ENCODE results near the gene KCNC4. TPM values are rescaled to one million over a fixed set of nuclear protein-coding genes. Genes with fewer than 3 reads are reported as not detected.

Gene KCNC4
- total RNA-seq, 1 donor, result 2.8 TPM

DNA sequence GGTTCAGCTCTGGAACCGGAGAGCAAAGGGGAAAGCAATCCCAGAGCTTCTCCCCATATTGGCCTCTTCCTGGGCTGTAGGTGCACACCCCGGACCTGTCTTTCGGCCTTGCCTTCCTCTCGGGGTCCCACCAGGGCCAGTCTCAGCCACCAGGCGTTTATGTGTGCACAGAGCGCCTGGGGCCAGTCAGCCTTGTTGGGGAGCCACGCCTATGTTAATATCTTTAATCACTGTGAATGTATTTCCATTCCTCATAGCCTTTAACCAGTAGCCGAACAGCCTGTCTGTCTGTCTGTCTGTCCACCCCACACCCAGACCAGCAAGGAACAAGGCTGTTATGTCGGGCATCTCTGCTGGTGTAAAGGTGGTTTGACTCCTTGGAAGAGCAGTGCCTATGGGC is 18.8 kb downstream of the KCNC4 start:
- peaks cover 6% of the 10 kb centered on the region for H3K4me1 ChIP-seq (ENCODE audit: insufficient read depth, low read length)

DNA sequence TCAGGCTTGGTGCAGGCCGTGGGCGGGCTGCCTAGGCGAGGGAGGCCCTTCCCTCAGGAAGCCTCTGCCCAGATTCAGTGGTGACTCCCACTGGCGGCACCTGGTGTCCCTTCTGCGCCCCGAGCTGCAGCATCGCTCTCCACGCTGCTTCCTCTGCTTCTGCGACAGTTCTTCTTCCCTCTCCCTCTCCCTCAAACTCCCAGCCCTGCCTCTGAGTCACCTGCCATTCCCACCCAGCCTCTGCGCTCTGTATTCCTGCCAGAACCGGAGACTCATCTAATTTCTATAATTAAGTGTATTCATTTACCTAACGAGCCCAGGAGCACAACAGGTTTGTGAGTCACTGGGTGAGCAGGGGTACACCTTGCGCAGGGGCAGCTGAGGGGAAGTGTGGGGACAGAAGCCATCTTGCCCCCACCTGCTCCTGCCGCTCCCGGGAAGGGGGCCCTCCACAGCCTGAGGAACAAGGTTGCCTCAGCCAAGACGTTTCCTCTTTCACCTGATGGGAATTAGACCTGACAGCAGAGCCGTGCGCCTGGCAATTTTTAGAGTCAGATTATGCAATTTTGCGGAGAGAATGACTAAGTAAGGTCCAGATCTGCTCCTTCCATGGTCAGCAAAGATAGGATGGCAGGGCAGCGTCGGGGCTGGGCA is 19.4 kb downstream of the KCNC4 start:
- Histone ChIP-seq H3K4me3 (ENCODE audit: low read length) (no peak overlapping the region), H3K4me1 (ENCODE audit: insufficient read depth, low read length) (peaks cover 6% of the 10 kb centered on the region), H3K9me3 (ENCODE audit: low read depth, low read length) (no peaks in the 10 kb centered on the region), H3K27me3 (ENCODE audit: insufficient read depth, low read length) (no peaks in the 10 kb centered on the region)

More for the DNA sequence above, 18.8 kb downstream of the KCNC4 start:
- no peaks in the 10 kb centered on the region for H3K27me3 ChIP-seq (ENCODE audit: insufficient read depth, low read length)
- H3K4me3 ChIP-seq (ENCODE audit: low read length), result no peak overlapping the region
- no peaks in the 10 kb centered on the region for H3K9me3 ChIP-seq (ENCODE audit: low read depth, low read length)

DNA sequence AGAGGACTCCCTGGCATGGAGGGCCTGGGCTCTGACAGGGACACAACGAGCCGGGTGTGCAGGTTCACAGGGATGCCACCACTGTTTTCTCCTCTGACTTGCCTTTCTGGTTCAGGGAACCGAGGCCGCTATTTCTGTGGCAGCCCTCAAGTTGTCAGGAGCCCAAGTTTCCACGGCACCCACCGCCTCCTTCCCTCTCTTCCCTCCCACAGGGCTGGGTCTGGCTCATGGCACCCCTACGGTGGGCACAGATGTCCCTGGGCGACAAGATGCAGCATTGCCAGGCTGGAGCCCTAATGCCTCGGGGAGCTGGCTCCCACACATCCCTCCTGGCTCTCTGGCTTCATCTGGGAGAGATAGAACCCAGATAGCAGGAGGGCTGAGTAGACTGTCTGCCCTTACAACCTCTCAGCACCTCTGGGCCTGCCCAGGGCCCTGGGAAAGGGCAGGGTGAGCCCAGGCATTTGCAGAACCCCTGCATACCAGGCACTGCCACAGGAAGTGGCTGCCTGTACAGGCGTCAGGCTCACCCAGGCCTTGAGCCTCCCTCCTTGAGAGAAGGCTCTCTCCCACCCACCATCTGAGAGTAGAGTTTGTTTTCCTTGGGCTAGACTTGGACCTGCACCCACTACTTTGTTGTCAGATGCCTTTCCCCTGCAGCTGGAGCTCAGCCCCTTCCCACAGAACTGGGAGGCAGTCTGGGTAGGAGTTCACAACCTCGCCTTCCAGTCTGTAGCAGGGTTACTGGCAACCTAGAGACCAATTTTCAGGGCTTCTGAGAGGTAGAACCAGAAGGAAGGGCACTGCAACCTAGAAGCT is 20.5 kb downstream of the KCNC4 start:
- Histone ChIP-seq H3K9me3 (ENCODE audit: low read depth, low read length) (no peaks in the 10 kb centered on the region), H3K4me3 (ENCODE audit: low read length) (no peak overlapping the region), H3K27me3 (ENCODE audit: insufficient read depth, low read length) (no peaks in the 10 kb centered on the region), H3K4me1 (ENCODE audit: insufficient read depth, low read length) (peaks cover 9% of the 10 kb centered on the region)

DNA sequence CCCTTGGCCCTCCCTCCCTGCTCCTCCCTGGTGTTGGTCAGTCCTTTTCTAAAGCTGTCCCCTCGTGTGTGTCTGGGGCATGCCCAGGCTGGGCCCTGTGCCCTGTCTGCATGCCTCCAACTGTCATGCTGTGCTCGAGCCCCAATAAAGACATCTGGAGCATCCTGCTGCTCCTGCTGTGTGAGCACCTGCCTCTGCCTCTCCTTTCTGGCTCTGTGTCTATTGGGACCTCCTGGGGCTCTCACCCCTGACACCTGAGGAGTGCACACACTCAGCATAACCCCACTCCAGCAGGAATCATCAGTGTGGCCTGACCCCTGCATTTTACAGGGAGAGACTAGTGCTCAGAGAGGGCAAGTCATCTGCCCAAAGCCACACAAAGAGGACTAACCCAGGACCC is 23.7 kb downstream of the KCNC4 start:
- peaks cover 15% of the 10 kb centered on the region for H3K4me1 ChIP-seq (ENCODE audit: insufficient read depth, low read length)
- no peaks in the 10 kb centered on the region for H3K27me3 ChIP-seq (ENCODE audit: insufficient read depth, low read length)
- no peak overlapping the region for H3K4me3 ChIP-seq (ENCODE audit: low read length)
- no peaks in the 10 kb centered on the region for H3K9me3 ChIP-seq (ENCODE audit: low read depth, low read length)

DNA sequence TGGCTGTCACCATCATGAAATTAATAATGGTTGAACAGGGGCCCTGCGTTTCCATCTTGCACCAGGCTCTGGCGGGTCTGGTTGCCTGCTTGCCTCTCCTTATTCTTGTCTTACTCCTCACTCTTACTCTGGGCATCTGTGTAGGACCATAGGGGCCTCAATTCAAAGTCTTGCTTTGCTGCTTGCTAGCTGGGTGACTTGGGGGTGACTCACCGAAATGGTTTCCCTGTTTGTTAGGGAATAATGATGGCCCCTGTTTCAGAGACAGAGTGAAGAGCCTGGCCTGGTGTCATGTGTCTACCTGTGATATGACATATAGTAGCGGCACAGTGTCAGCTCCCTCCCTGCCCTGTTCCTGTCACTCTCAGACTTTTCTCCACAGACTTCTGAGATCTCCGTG is 24.6 kb downstream of the KCNC4 start:
- no peaks in the 10 kb centered on the region for H3K27me3 ChIP-seq (ENCODE audit: insufficient read depth, low read length)
- no peak overlapping the region for H3K4me3 ChIP-seq (ENCODE audit: low read length)
- H3K9me3 ChIP-seq (ENCODE audit: low read depth, low read length), result no peaks in the 10 kb centered on the region
- peaks cover 17% of the 10 kb centered on the region for H3K4me1 ChIP-seq (ENCODE audit: insufficient read depth, low read length)

DNA sequence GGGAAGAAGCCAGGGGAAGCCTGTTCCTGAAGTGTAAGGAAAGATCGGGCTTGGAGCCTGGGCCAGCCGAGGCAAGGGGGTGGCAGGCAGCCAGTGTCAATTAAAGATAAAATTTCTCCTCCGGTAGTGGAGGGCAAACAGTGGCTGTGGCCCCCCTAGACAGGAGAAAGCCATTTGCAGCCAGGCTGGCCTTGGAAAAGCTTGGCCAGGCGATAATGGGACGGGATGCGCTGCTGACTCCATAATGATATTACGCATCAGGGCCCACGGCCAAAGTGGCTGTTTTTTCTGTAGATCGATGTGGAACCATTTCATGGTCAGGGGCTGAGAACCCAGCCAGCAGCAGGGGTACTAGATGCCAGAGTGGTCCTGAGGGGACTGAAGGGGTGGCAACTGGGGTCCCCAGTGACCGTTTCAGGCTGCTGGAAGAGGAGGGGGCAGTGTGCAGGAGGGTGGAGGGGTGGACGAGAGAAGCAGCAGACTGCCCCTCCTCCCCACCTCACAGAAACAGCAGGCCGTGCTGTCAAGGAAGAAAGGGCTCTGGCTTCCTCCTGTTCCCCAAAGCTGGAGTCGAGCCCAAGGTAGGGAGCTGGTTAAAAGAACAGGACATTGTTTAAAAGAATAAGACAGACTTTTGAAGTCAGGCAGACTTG is 25.2 kb downstream of the KCNC4 start:
- H3K4me1 ChIP-seq (ENCODE audit: insufficient read depth, low read length), result peaks cover 19% of the 10 kb centered on the region
- no peak overlapping the region for H3K4me3 ChIP-seq (ENCODE audit: low read length)
- H3K9me3 ChIP-seq (ENCODE audit: low read depth, low read length), result no peaks in the 10 kb centered on the region
- H3K27me3 ChIP-seq (ENCODE audit: insufficient read depth, low read length), result no peaks in the 10 kb centered on the region

DNA sequence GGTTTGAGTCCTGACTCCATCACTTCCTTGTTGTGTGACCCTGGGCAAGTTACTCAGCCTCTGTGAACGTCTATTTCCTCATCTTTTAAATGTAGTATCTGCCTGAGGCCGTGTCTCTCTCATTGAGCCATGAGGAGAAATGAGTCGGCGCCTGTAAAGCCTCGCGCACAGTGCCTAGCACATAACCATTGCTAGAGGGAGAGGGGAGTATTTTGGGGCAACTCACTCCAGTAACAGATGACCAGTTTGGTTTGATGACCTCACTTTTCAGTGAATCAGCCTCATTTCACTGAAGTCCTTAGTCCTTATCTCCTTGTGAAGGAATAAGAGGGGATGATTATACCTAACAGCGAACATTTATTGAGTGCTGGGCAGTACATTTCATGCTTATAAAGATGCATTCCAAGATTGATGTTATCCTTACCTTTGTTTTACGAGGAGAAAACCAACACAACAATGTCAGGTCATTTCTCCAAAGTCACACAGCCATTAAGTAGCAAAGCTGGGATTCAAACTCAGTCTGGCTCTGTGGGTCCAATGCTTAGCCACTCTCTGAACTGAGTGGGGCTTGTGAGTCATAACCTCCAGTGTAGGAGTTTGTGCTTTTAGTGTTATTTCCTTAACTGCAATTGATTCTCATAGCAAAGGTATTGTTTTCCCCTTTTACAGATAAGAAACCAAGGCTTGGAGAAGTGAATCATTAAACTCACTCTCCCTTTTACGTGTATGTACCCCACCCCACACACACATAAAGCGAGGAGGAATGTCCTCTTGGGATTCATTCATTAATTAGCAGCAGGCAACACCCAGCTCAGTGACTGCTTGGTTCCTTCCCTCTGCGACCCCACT is 25.9 kb downstream of the KCNC4 start:
- no peak overlapping the region for H3K4me3 ChIP-seq (ENCODE audit: low read length)
- H3K9me3 ChIP-seq (ENCODE audit: low read depth, low read length), result no peaks in the 10 kb centered on the region
- peaks cover 22% of the 10 kb centered on the region for H3K4me1 ChIP-seq (ENCODE audit: insufficient read depth, low read length)
- H3K27me3 ChIP-seq (ENCODE audit: insufficient read depth, low read length), result no peaks in the 10 kb centered on the region

DNA sequence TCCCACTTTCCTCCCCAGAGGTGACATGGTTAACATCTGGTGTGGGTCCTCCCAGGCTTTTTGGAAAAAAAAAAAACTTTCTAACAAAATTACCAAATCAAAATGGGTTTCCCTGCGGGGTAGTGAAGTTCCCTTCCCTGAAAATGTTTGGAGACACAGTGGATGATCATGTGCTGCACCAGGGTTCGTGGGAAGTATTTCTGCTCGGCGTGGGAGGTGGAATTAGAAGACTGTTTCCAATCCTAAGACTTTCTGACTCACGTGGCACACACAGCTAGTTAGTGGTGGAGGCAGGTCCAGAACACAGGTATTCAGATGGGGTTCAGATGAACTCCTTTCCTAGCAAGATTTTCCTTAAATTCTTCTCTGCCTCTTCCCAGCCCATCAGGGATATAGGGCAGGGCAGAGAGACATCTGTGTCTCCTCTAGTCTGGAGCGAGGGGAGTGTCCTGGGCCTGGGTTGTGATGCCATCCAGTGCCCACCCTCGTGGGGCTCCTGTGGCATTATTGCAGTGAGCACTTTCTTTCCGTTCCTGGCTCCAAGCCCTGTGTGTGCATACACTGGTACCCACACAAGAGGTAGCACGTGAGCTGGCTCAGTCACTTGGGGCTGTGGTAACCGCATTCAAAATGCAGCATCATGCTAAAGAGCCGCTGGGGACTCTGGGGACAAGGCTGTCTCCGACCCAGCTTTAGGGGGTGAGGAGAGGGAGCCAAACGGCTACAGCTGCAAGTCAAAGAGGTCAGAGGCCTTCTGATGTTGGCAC is 27.5 kb downstream of the KCNC4 start:
- H3K27me3 ChIP-seq (ENCODE audit: insufficient read depth, low read length), result no peaks in the 10 kb centered on the region
- no peaks in the 10 kb centered on the region for H3K9me3 ChIP-seq (ENCODE audit: low read depth, low read length)
- H3K4me3 ChIP-seq (ENCODE audit: low read length), result no peak overlapping the region
- peaks cover 22% of the 10 kb centered on the region for H3K4me1 ChIP-seq (ENCODE audit: insufficient read depth, low read length)

DNA sequence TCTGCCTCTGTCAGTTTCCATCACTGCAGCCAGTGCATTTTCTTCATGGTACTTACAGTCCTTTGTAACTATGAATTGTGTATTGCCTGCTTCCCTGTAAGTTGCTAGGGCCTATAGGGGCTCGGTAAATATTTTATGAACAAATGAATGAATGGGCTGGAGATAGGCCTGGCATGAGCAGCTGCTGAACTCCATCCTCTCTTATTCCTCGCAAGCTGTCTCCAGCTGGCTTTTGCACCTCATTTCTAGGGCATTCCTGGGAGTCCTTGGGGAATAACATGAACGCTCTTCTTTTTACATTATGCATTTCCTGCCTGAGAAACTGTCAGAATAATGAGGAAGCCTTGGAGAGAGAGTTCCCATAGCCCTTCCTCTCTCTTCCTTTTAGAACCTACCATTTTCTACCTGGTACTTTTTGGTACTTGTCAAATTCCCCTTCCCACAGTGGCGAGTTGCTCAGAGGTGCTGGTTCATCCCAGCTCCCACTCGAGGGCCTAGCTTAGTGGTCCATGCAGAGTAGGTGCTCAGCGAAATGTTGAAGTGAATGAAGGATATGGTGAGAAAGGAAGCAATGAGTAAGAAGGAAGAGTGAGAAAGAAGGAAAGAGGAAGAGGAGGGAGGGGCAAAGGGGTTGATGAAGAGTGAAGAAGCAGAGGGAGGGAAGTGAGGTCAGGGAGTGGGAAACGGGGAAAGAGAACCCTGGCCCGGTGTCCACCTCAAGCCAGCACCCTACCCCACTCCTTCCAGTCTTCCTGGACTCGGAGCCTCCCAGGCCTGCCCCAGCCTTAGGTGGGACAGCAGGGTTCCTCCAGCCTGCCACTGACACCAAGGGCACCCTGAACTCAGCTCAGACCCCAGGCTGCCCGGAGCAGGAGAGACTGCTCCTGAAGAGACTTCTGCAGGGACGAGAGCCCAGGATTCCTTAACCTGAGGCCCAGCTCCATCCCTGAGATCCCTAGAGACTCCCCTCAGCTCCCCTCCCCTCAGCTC is 29.6 kb downstream of the KCNC4 start:
- Histone ChIP-seq H3K9me3 (ENCODE audit: low read depth, low read length) (no peaks in the 10 kb centered on the region), H3K4me1 (ENCODE audit: insufficient read depth, low read length) (peaks cover 37% of the 10 kb centered on the region), H3K27me3 (ENCODE audit: insufficient read depth, low read length) (no peaks in the 10 kb centered on the region), H3K4me3 (ENCODE audit: low read length) (no peak overlapping the region)

DNA sequence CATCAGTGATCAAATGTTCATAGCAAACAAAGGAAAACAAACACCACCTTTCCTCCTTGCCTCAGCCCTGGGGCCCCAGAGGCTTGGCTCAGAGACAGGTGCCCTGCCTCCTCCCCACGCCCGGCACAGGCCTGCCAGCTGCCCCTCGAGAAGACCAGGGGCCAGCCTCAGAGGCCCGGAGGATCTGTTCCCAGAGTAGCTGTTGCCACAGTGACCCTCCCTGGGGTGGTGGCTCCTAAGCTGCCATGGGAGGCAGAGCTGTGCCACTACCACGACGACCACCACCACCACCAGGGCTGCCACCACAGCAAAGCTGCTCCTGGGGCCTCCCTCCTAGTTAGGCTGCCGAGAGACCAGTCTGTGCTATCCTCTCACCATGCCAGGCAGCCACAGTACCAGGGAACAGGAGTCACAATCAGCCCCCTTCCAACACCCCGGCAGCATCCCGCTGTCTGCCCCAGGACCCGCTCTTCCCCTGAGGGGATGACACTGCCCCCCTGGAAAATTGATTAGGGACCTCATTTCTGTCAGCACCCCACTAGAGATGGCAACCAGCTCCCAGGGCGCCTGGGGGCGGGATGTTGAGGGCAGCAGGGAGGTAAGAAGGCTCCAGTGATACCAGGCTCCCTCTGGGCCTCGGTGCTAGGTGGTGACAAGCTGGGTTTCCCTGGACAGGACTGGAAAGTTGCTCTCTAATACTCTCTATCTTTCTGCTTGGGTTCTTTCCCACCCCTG is 30.5 kb downstream of the KCNC4 start:
- Histone ChIP-seq H3K27me3 (ENCODE audit: insufficient read depth, low read length) (no peaks in the 10 kb centered on the region), H3K4me3 (ENCODE audit: low read length) (no peak overlapping the region), H3K4me1 (ENCODE audit: insufficient read depth, low read length) (peaks cover 33% of the 10 kb centered on the region), H3K9me3 (ENCODE audit: low read depth, low read length) (no peaks in the 10 kb centered on the region)

DNA sequence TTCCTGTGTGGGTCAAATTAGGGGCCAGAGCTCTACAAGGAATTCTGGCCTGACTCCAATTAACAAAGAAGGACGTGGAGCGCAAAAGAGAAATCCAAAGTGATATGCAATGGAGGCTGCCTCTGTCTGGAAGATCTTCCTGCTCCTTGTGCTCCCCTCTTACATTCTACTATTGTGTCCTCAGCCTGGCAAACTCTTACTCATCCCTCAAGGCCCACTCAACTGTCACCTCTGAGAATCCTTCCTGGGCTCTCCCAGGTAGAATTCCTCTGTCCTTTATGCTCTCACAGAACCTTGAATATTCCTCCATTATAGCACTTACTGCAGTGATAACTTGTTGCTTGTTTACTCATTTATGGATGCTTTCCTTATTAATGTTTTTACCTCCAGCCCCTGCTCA is 31.4 kb downstream of the KCNC4 start:
- Histone ChIP-seq H3K27me3 (ENCODE audit: insufficient read depth, low read length) (no peaks in the 10 kb centered on the region), H3K4me3 (ENCODE audit: low read length) (no peak overlapping the region), H3K4me1 (ENCODE audit: insufficient read depth, low read length) (peaks cover 28% of the 10 kb centered on the region), H3K9me3 (ENCODE audit: low read depth, low read length) (no peaks in the 10 kb centered on the region)

DNA sequence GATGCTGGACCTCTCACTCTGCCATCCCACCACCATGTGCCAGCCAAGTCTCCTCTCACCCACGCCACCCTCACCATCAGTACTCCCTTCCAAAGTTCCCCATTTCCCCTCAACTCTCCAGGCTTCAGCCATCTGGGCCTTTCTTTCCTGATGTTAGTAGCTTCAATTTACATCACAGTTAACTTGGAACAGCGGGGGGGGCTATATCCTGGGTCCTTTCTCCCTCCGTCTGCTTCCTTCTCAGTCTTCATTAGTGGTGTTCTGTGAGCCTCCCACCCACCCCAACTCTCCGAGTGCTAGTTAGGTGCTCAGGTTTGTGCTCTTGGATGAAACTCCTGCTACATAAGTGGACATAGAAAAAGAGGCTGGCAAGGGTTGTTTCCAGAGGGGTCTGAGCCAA is 31.9 kb downstream of the KCNC4 start:
- no peak overlapping the region for H3K4me3 ChIP-seq (ENCODE audit: low read length)
- no peaks in the 10 kb centered on the region for H3K27me3 ChIP-seq (ENCODE audit: insufficient read depth, low read length)
- no peaks in the 10 kb centered on the region for H3K9me3 ChIP-seq (ENCODE audit: low read depth, low read length)
- peaks cover 28% of the 10 kb centered on the region for H3K4me1 ChIP-seq (ENCODE audit: insufficient read depth, low read length)

DNA sequence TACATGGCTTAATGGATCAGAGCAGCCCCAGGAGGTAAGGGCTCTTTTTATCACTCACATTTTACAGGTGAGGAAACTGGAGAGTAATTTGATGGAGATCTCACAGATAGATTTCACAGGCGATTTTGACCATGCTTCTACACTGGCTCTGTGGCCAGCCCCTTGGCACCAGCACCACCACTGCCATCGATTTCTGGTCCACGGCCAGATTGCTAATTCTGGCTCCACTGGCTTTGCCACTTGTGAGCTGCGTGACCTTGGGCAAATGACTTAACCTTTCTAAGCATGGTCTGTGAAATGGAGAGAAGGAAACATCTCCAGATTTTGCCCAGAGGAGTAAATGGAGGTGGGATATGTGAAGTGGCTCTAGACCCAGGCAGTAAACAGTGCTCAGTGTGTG is 32.6 kb downstream of the KCNC4 start:
- Histone ChIP-seq H3K4me3 (ENCODE audit: low read length) (no peak overlapping the region), H3K27me3 (ENCODE audit: insufficient read depth, low read length) (no peaks in the 10 kb centered on the region), H3K9me3 (ENCODE audit: low read depth, low read length) (no peaks in the 10 kb centered on the region), H3K4me1 (ENCODE audit: insufficient read depth, low read length) (peaks cover 28% of the 10 kb centered on the region)

All from mononuclear cell (primary cell).